HG03135 (cell line): ENCODE results near the gene AKR1B1.

Source experiments
- ATAC-seq: cut with Tn5 transposase; IDR thresholded peaks from one replicate; pipeline ENCODE4 v1.9.1; 2021; ENCODE audit warnings: mild to moderate bottlenecking, moderate library complexity; ENCODE audit not compliant: unreplicated experiment

AKR1B1 gene

GRCh38 chr7:134446446-134446845 is 12.5 kb downstream of the AKR1B1 start:
- ATAC-seq, result no peak

GRCh38 chr7:134444961-134445315 is 14.0 kb downstream of the AKR1B1 start:
- no peak for ATAC-seq

- no peak for ATAC-seq
Measured at GRCh38 chr7:134444198-134444960, 14.5 kb downstream of the AKR1B1 start.

- no peak for ATAC-seq
Measured at GRCh38 chr7:134443396-134444070, 15.4 kb downstream of the AKR1B1 start.

GRCh38 chr7:134442441-134443220 is 16.3 kb downstream of the AKR1B1 start:
- no peak for ATAC-seq

GRCh38 chr7:134441264-134441663 is 17.6 kb downstream of the AKR1B1 start:
- no peak for ATAC-seq

- no peak for ATAC-seq
Measured at GRCh38 chr7:134440476-134440875, 18.4 kb downstream of the AKR1B1 start.

- ATAC-seq, result no peak
Measured at GRCh38 chr7:134440067-134440466, 18.8 kb downstream of the AKR1B1 start.

- ATAC-seq, result no peak
Measured at GRCh38 chr7:134438946-134439345, 20.0 kb downstream of the AKR1B1 start.

GRCh38 chr7:134435161-134435920 is 23.6 kb downstream of the AKR1B1 start:
- no peak for ATAC-seq

- no peak for ATAC-seq
Measured at GRCh38 chr7:134434701-134435100, 24.2 kb downstream of the AKR1B1 start.

GRCh38 chr7:134433430-134433829 is 25.5 kb downstream of the AKR1B1 start:
- no peak for ATAC-seq

GRCh38 chr7:134432296-134433152 is 26.4 kb downstream of the AKR1B1 start:
- peak; percentile 97 for ATAC-seq

- no peak for ATAC-seq
Measured at GRCh38 chr7:134431815-134432214, 27.1 kb downstream of the AKR1B1 start.

- ATAC-seq, result no peak
Measured at GRCh38 chr7:134429481-134429880, 29.4 kb downstream of the AKR1B1 start.

GRCh38 chr7:134428942-134429341 is 30.0 kb downstream of the AKR1B1 start:
- ATAC-seq, result no peak

GRCh38 chr7:134427896-134428295 is 31.0 kb downstream of the AKR1B1 start:
- no peak for ATAC-seq

- no peak for ATAC-seq
Measured at GRCh38 chr7:134425777-134426176, 33.1 kb downstream of the AKR1B1 start.

GRCh38 chr7:134422638-134423037 is 36.3 kb downstream of the AKR1B1 start:
- no peak for ATAC-seq

GRCh38 chr7:134422008-134422407 is 36.9 kb downstream of the AKR1B1 start:
- ATAC-seq, result no peak
